GM13976 (cell line): ENCODE results near the gene ENOSF1.

Source experiments
- DNase-seq: peaks from one replicate; pipeline ENCODE4 v3.0.0; 2012; ENCODE audit warnings: low spot score
- CTCF ChIP-seq: IDR thresholded peaks from 2 replicates; pipeline ENCODE4 v1.5.1; 2012; ENCODE audit warnings: borderline replicate concordance, mild to moderate bottlenecking; ENCODE audit not compliant: insufficient read depth; ENCODE audit errors: extremely low read depth, missing control alignments, control extremely low read depth
- in situ Hi-C: fragments of 300-500 bp; cut with MboI; formaldehyde crosslinking; loops from one replicate; pipeline ENCODE4 v1.12.0; 2022; ENCODE audit warnings: low sequenced_read_pairs, mixed read lengths, inconsistent platforms; ENCODE audit not compliant: unreplicated experiment

The ENOSF1 gene

GRCh38 chr18:668260-668659 lies 44.2 kb downstream of the ENOSF1 start:
- in situ Hi-C loops: no loop called here
- no peak for TF ChIP-seq CTCF
- DNase-seq: no peak

GRCh38 chr18:666628-667027 lies 45.8 kb downstream of the ENOSF1 start:
- DNase-seq: no peak
- no peak for TF ChIP-seq CTCF

GRCh38 chr18:666177-666576 lies 46.3 kb downstream of the ENOSF1 start:
- in situ Hi-C loops: no loop called here
- peak; percentile 15 for TF ChIP-seq CTCF
- DNase-seq: no peak

More at GRCh38 chr18:666628-667027, 45.8 kb downstream of the ENOSF1 start:
- in situ Hi-C loops: no loop called here

GRCh38 chr18:662197-662596 lies 50.2 kb downstream of the ENOSF1 start:
- TF ChIP-seq CTCF: no peak
- no peak for DNase-seq
- in situ Hi-C loops: no loop called here

- no peak for DNase-seq
- in situ Hi-C loops: no loop called here
- no peak for TF ChIP-seq CTCF
Observed at GRCh38 chr18:659597-659996, 52.8 kb downstream of the ENOSF1 start.

- in situ Hi-C loops: no loop called here
- no peak for DNase-seq
- TF ChIP-seq CTCF: no peak
Observed at GRCh38 chr18:658947-659533, 53.4 kb downstream of the ENOSF1 start.
